Glutamatergic neuron (in vitro differentiated cells): ENCODE measurements around the gene GDPD5. TPM values are rescaled to one million over a fixed set of nuclear protein-coding genes. Genes with fewer than 3 reads are reported as not detected.

Experiments used
- DNase-seq: peaks from one replicate; pipeline ENCODE4 v3.0.0; 2022
- H3K27ac Mint-ChIP-seq: one replicate; pipeline ENCODE4 v1.8.0; 2020; ENCODE audit warnings: mild to moderate bottlenecking, mixed read lengths, inconsistent platforms; ENCODE audit not compliant: unreplicated experiment
- H3K27me3 Mint-ChIP-seq: one replicate; pipeline ENCODE4 v1.8.0; 2020; ENCODE audit warnings: mild to moderate bottlenecking, moderate library complexity, mixed read lengths, inconsistent platforms; ENCODE audit not compliant: unreplicated experiment
- H3K36me3 Mint-ChIP-seq: one replicate; pipeline ENCODE4 v1.8.0; 2020; ENCODE audit warnings: mild to moderate bottlenecking, mixed read lengths, inconsistent platforms; ENCODE audit not compliant: unreplicated experiment
- H3K4me1 Mint-ChIP-seq: one replicate; pipeline ENCODE4 v1.8.0; 2020; ENCODE audit warnings: mild to moderate bottlenecking, low read depth, mixed read lengths, inconsistent platforms; ENCODE audit not compliant: unreplicated experiment
- H3K4me3 Mint-ChIP-seq: one replicate; pipeline ENCODE4 v1.8.0; 2020; ENCODE audit warnings: mild to moderate bottlenecking, mixed read lengths, inconsistent platforms; ENCODE audit not compliant: unreplicated experiment
- H3K9me3 Mint-ChIP-seq: one replicate; pipeline ENCODE4 v1.8.0; 2020; ENCODE audit warnings: mild to moderate bottlenecking, moderate library complexity, mixed read lengths, inconsistent platforms; ENCODE audit not compliant: unreplicated experiment
- total RNA-seq: library from RNA; stranded (reverse); fragmentation: NEBNext Ultra II Directional; extraction: Animal tissue kit (Norgen Biotek cat#: 25700); gene quantifications from one replicate; pipeline ENCODE4 v1.2.1, GENCODE V29; 2021; ENCODE audit not compliant: unreplicated experiment
- TF ChIP-seq, protein P1 (sequence below): fragments of 200-600 bp; sonication (generic); IDR thresholded peaks from one replicate; pipeline ENCODE4 v1.5.0; 2021; ENCODE audit not compliant: partially characterized antibody, unreplicated experiment

GDPD5 gene
- total RNA-seq, 1 donor from 2014 or later, result 147 TPM

DNA sequence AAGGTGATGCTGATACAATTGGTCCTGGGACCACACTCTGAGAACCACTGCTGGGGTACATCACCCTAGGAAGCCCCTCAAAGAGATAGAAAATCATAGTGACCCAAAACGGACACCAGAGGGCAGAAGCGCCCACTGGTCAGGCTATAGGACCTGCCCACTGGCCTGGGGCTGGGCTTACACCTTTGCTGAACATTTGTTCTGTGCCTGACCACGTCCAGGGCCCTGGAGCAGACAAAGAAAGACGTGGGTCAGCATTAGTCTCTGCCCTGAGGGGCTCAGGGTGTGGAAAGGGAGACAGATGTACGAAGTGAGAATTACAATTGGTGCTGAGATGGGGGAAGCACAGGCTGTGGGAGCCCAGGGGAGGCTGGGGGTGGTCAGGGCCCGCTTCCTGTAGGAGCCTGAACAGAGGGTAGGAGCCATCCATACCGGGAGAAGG lies 21.9 kb upstream of the GDPD5 start:
- Mint-ChIP-seq H3K27me3 (peaks cover 4% of the 10 kb centered on the region), H3K9me3 (peaks cover 3% of the 10 kb centered on the region), H3K4me3 (no peak overlapping the region), H3K4me1 (peaks cover 6% of the 10 kb centered on the region), H3K27ac (peak overlapping the region; percentile 96), H3K36me3 (no peaks in the 10 kb centered on the region)
- DNase-seq, result peak; percentile 85
- TF ChIP-seq, protein P1, sequence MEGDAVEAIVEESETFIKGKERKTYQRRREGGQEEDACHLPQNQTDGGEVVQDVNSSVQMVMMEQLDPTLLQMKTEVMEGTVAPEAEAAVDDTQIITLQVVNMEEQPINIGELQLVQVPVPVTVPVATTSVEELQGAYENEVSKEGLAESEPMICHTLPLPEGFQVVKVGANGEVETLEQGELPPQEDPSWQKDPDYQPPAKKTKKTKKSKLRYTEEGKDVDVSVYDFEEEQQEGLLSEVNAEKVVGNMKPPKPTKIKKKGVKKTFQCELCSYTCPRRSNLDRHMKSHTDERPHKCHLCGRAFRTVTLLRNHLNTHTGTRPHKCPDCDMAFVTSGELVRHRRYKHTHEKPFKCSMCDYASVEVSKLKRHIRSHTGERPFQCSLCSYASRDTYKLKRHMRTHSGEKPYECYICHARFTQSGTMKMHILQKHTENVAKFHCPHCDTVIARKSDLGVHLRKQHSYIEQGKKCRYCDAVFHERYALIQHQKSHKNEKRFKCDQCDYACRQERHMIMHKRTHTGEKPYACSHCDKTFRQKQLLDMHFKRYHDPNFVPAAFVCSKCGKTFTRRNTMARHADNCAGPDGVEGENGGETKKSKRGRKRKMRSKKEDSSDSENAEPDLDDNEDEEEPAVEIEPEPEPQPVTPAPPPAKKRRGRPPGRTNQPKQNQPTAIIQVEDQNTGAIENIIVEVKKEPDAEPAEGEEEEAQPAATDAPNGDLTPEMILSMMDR, result peak; percentile 87

- no peak for DNase-seq
- Mint-ChIP-seq H3K4me1 (peaks cover 6% of the 10 kb centered on the region), H3K36me3 (no peaks in the 10 kb centered on the region), H3K4me3 (no peak overlapping the region), H3K27ac (peak overlapping the region; percentile 96), H3K27me3 (peaks cover 6% of the 10 kb centered on the region), H3K9me3 (peaks cover 3% of the 10 kb centered on the region)
- TF ChIP-seq, protein P1, result no peak
Measured at GRCh38 chr11:75547177-75547576, 21.4 kb upstream of the GDPD5 start.

DNA sequence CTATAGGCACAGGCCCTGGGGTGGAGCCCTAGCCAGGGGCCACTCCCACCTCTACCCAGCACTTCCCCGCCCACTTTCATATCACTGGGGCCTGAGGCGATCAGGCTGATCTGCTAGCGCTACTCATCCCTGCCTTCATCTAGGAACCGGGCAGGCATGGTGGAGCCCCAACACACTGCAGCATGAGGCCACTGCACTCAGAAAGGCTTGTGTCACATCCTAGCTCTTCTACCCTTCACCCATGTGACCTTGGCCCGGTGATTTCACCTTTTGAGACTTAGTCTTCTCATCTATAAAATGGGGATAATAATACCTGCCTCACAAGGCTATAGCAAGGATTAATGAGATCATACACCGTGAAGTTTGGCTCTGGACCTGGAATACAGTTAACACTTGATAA lies 18.1 kb upstream of the GDPD5 start:
- Mint-ChIP-seq H3K36me3 (no peaks in the 10 kb centered on the region), H3K9me3 (peaks cover 2% of the 10 kb centered on the region), H3K4me3 (no peak overlapping the region), H3K4me1 (peaks cover 11% of the 10 kb centered on the region), H3K27me3 (peaks cover 10% of the 10 kb centered on the region), H3K27ac (no peak overlapping the region)
- no peak for DNase-seq
- TF ChIP-seq, protein P1, result no peak

- Mint-ChIP-seq H3K4me3 (no peak overlapping the region), H3K36me3 (no peaks in the 10 kb centered on the region), H3K27ac (no peak overlapping the region), H3K27me3 (peaks cover 11% of the 10 kb centered on the region), H3K9me3 (peaks cover 3% of the 10 kb centered on the region), H3K4me1 (peaks cover 9% of the 10 kb centered on the region)
- DNase-seq, result no peak
- TF ChIP-seq, protein P1, result no peak
Measured at GRCh38 chr11:75542088-75542438, 16.3 kb upstream of the GDPD5 start.

DNA sequence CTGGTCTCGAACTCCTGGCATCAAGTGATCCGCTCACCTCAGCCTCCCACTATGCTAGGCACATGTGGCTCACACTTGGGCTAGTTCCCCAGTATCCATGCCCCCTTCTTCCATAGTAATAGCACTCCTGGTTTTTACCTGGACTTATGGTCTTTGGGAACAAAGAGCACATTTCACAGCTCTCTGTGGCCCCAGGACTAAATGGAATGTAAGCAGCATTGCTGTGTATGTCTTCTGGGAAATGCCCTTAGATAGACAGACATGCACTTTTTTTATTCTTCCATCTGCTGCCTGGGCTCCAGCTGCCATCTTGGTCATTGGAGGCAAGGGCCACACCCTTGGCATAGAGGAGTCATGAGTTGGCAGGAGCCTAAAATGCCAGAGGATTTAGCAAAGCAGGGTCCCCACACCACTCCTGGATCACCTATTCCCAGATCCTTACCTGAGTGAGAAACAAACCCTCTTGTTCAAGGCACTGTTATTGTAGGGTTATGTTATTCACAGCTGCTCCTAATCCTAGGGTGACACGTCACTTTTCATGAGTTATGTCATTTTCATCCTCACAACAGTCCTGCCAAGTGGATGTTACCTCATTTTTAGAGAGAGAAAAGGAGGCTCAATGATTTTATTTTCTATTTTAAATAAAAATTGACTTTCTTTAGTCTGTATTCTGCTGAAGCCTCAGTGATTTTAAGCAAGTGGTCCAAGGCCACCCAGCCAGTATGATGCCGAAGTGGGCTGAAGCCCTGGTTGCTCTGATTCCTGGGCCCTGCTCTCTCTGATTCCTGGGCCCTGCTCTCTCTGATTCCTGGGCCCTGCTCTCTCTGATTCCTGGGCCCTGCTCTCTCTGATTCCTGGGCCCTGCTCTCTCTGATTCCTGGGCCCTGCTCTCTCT lies 15.7 kb upstream of the GDPD5 start:
- H3K9me3 Mint-ChIP-seq, result peaks cover 3% of the 10 kb centered on the region
- no peak for DNase-seq
- peaks cover 9% of the 10 kb centered on the region for H3K4me1 Mint-ChIP-seq
- no peaks in the 10 kb centered on the region for H3K36me3 Mint-ChIP-seq
- peaks cover 11% of the 10 kb centered on the region for H3K27me3 Mint-ChIP-seq
- H3K27ac Mint-ChIP-seq, result no peak overlapping the region
- TF ChIP-seq, protein P1, result no peak
- no peak overlapping the region for H3K4me3 Mint-ChIP-seq
